CD4-positive, alpha-beta T cell treated with Interleukin-10 for 1 hour (primary cell): ENCODE results near the gene FAM43A.

Source experiments
- DNase-seq: peaks from one replicate; pipeline ENCODE4 v3.0.0-alpha.2; 2020

FAM43A gene, protein sequence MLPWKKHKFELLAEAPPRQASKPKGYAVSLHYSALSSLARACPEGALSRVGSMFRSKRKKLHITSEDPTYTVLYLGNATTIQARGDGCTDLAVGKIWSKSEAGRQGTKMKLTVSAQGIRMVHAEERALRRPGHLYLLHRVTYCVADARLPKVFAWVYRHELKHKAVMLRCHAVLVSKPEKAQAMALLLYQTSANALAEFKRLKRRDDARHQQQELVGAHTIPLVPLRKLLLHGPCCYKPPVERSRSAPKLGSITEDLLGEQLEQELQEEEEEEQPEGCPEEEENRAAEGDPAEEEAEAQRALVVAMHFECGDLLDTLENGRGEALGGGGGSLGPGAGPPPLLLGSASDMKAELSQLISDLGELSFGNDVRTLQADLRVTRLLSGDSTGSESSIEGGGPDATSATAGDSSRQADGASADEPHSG

DNA sequence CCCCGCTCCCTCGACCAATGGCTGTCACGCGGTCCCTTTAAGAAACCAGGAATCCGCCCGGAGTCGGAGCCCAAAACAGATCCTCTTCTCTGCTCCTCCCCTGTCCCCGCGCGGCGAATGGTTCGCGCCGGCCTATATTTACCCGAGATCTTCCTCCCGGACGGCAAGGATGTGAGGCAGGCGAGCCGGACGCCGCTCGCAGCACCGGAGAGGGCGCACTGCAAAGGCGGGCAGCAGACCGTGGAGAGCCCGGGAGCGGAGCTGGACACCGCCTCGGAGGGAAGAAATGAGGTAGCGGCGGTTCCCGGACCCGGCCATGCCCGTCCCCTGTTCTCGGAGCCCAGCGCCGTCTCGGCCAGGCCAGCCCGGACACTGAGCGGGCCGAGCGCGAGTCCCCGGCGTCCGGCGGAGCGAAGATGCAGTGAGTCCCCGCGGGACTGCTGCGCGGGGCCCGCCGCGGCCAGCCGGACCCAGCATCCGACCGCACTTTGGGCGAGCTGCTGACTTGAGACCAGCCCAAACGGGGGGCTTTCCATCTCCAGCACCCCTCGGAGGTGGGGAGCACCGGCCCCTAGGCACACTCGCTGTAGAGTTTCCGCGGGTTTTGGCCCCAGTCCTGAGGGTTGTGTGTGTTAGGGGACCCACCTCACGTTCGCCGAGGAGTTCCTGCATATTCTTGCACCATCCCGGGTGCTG is at the start of gene FAM43A:
FAM43A (plus strand) TSS at position 166 of the 696 bp plus-strand sequence. CDS start 944 bp downstream, outside the sequence.
- DNase-seq, result peak; percentile 88

DNA sequence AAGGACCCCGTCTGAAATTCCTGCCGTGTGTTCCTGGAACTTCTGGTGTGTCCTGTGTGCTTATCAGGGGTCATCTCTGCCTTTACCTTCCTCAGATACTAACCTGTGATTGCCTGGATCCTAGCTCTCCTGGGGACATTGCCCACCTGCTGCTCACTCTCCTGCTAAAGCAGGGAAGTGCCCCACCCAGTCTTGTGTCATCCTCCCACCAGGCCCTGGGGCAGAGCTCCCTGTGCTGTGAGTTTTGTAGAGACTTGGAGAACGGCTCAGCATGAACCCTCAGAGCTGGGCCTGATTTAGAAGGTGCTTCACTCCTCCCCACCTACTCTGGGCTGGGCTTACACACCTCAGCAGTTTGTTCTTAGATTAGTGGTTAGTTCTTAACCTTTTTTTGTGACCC is 48.6 kb upstream of the FAM43A start:
- DNase-seq, result no peak

DNA sequence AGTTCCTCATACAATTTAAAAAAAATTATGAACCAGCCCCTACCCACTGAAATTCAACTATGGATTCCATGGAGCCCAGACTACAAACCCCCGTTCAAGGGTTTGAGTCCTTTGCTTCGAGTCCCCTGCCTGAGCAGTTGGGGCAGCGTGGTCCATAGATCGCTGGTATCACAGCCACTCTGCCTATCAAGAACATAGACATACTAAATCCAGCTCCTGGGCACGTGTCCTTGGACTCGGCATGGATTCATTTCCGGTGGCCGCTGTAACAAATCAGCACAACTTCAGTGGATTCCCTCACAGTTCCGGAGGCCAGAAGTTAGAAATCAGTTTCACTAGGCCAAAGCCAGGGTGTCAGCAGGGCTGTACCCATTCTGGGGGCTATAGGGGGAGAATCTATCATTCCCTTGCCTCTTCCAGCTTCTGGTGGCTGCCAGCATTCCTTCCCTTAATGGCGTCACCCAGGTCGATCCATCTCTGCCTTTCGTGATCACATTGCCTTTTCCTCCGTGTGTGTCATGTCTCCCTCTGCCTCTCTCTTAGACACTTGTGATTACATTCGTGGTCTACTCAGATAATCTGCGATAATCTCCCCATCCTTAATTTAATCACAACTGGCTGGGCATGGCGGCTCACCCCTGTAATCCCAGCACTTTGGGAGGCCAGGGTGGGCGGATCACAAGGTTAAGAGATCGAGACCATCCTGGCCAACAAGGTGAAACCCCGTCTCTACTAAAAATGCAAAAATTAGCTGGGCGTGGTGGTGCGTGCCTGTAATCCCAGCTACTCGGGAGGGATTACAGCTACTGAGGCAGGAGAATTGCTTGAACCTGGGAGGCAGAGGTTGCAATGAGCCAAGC is 47.9 kb upstream of the FAM43A start:
- DNase-seq, result no peak

DNA sequence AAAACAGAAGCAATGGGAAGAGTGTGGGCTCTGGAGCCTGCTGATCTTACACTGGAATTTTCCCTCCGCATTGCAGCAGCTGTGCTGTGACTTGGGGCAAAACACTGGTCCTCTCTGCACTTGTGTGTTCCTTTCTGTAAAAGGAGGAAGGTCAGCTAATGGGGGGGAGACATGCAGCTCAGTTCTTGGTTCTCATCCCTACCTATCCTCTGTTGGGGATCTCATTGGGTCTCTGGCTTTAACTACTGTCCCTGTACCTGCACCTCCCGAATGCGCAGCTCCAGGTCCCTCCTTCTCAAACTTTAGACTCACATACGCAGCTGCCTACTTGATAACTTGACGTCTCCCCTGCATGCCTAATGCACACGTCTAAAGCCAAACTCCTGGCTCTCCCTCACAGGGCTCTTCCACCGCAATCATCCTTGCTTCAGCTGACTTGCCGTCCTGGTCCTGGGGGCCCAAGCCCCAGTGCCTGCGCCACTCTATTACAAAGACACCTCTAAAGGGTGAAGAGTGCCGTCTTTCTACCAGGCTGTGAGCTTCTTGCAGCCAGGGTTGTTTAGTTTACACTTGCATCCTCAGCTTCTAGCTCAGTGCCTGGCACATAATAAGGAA is 46.6 kb upstream of the FAM43A start:
- no peak for DNase-seq

DNA sequence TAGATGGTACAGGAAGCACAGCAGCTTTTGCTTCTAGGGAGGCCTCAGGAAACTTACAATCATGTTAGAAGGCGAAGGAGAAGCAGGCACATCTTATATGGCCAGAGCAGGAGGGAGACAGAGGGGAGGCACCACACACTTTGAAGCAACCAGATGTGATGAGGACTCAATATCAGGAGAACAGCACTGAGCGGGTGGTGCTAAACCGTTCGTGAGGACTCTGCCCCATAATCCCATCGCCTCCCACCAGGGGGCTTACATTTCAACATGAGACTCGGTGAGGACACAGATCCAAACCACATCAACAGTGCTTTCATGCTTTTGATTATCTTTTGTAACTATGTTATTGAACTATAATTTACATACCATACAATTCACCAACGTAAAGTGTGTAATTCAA is 44.9 kb upstream of the FAM43A start:
- DNase-seq, result peak; percentile 38

DNA sequence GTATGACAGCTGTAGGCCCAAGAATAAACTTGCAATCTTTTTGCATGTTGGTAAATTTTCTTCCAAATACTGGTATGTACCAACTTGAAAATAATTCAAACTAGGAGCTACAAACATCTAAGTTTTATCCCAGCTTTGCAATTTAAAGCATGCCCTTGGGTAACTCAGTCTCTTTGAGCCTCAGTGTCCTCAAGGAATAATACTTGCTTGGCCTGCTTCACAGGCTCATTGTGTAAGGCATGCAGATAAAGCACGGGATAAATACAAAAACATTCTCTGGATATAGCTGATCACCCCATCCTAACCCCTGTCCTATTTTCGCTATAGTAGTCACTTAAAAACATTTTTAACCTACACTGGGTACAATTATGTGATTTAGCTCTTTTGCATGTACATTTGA is 42.9 kb upstream of the FAM43A start:
- no peak for DNase-seq

DNA sequence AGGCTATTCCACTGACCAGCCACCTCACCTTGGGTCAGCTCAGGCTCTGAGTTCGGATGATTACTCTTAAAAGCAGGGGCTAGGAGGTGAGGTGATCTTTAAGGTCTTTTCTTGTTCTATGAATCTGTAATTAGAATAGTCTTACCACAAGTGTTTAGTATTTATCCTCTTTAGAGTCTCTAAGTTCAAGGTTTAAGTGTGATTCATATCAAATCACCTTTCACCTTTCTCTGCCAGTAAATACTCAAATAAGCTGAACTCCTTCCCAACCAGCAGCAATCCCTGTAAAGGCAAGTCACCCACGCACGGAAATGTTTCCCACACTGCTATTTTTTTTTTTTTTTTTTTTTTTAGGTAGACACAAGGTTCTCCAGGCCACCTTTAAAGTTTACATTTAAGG is 37.9 kb upstream of the FAM43A start:
- no peak for DNase-seq

DNA sequence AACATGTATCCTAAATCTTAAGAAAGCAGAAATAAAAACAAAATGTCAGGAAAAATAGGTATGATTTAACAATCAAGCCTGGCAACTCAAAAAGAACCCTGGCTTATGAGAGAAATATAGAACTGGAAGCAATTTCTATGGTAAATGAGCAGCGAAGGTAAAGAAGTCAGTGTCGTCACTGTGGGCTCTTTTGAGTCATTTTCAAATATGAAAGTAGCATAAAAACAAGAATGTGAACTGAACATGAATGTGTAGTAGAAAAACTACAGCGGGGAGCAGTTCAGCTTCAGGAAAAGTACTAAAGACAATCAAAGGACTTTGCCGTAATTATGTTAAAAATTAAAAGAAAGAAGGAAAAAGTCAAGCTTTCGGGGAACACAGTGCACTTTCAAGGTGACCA is 31.2 kb upstream of the FAM43A start:
- DNase-seq, result no peak

DNA sequence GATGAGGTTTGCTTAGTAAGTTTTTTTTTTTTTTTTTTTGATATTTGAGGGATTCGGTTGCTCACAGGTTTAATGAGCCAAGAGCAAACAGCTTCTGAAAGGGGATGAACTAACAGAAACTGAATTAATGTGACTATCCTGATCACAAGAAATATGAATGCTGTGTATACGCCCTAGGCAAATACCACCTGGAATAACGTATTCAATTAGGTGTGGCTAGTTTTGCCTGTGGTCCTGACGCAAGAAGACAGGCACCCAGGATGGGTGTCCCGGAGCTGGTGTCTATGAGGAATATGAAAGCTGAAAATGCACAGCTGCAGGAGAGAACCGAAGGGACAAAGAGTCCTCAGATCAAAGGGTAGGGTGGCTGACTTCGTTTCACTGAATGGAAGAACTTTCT is 28.2 kb upstream of the FAM43A start:
- DNase-seq, result no peak

DNA sequence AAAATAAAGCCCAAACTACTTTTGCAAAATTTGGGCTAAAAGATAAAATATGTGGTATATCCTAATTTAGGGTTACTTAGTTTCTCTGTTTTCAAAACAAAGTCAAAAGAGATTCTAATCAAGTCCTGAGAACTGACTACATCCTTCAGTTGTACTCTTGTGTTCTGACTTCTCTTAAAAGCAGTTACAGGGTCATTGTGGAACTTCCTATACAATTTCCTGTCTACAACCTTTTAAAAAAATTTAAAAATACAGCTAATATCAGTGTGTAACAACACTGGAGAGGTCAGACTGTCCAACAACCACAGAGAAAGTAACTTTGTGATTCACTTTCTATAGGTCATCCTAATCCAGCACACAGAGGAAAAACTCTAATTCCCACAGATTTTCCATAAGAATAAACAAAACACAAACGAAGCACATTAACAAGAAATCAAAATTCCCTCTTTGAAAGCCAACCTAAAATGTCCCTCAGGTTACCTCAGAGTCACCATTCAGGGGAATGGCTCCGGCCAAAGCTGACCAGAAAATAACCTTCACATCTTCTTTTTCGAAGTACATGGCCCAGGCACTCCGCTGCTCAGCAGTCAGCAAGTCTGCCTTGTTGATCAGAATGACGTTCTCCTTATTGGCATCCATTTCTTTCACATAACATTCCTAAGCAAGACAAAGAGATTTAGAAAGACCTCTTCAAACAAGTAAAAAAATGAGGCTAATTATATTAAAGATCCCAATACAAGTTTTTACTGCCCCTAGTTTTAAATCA is 27.0 kb upstream of the FAM43A start:
- DNase-seq, result no peak

DNA sequence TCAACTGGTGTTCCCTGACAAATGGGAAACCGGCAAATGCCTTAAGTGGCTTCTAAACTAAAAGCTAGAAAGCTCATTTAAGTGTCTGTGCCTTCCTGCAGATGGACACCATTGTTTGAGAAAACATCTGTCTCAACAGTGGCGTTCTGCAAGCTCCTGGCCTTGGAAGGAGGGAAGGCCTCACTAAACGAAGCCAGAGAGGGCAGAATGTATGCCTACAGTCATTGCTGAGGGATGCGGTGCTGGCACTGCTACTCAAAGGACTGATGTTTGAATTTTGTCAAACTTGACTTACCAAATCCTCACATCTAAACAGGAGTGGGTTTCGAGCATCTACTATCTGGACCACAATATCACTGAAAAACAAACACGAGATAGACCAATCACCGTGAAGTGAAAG is 25.9 kb upstream of the FAM43A start:
- DNase-seq, result no peak

DNA sequence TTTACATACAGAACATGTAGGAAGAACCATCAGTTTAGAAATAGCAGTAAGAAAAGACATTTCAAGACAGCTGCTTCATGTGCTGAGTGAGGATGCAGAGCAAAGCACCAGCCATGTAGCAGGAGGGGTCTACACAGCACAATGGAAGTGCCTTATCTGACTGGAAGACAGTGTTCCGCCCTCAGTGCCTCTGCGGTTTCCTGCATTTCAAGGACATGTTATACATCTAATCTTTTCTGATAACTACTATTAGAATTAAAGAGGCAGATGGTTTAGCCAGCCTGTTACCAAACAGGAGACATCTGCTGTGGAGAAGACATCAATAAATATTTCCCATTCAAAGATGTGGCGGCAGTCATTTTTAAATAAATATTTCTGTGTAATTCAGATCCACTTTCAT is 24.3 kb upstream of the FAM43A start:
- no peak for DNase-seq

DNA sequence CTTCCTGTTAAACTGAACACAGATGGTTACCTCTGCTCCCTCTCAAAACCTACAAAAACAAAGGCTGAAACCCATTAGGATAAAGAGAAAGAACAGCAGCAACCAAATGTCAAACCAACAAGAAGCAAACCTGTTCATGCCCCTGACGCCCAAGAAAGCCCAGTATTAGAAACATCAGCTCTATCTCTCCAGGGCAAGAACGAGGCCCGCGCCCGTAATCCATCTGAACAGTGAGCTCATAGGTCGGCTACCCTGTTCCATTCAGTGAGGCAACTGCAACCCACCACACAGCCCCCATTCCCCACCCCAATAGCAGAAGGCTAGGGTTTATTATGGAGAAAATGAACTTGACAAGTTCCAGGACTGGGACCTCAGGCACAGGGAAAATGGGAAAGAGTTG is 23.7 kb upstream of the FAM43A start:
- DNase-seq, result no peak

DNA sequence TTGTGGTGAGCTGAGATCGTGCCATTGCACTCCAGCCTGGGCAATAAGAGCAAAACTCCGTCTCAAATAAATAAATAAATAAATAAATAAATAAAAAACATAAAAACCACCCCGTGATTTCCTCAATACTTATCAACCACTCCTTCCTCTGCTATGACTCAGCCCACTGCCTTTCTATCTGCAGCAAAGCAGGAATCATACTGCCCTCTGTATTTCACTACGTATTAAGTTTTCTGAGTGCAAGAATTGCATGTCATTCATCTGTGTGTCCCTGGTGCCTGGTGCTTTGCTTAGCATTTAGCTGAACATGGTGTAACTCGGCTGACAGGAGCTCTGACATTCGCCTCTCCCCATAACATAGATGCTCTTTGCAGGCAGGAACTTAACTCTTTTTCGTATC is 20.8 kb upstream of the FAM43A start:
- DNase-seq, result no peak

DNA sequence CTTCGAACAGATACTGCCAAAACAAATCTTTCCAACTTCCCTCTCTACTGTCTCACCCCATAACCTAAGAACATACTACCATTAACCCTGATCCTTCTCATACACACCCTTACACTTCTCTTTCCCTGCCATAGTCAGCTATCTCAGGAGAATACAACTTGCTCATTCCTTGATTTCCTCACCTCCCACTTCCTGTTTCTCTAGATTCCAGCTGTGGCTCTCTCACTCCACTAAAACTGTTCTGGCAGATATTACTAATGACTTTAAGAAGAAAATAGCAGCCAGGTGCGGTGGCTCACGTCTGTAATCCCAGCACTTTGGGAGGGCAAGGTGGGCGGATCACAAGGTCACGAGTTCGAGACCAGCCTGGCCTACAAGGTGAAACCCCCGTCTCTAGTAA is 18.3 kb upstream of the FAM43A start:
- DNase-seq, result no peak

DNA sequence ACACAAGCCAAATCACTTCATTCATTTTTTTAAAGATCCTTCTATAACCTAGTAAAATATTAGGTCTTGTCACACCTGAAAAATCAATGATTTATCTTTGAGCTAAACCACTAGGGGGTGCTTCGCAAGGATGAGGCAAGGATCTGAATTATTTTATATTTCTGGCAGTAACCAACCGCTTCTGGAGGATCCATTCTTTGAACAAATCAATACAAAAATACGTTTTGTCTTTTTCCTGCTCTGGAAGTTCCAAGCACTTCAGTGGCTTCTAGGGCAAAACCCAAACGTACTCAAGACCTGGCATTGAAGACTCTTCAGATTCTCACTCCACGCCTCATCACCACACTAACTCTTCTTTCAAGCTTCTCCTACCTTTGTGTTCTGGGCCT is 14.2 kb upstream of the FAM43A start:
- peak; percentile 68 for DNase-seq

DNA sequence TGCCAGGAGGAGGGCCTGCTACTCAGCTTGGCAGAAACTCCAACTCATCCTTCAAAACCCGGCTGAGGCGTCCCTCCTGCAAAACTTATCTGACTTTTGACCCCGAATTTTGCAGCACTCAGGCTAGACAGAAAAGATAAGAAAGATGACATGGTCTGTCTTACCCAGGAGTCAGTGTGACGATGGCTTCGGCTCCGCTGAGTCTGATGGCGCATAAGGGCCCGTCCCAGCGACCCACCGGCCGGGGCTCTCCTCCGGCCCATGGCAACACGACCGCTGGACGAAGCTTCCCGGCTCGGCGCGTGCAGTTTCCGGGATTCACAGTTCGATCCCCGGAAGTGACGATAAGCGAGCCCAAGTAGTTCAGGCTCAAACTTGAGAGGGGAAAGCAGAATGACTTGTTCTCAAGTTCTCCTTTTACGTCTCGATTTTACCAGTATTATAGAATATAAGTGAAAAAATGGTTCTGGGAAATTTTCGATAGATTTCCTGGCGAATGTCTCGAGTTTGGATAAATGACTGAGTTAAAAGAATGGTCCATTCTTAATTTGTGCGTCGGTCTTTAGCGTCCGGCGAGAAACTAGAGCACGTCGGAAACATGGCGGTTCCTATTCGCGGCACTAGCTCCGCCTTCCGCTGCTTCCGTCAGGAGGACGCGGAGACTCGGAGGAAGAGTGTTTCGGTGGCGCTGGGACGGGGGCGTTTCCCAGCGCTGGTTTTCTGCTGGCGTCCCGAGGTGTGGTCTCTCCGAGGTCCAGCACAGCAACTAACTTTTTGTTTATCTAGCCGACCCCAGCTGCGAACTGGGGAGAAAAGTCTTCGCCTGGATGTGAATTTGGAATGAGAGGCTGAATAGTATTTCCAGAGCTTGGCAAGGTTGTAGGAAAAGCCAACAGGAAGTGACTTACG is 13.5 kb upstream of the FAM43A start, which contains the start of gene LSG1:
LSG1 (minus strand) TSS at position 292 of the 909 bp plus-strand sequence; CDS start at position 263, 29 bp downstream.
- peak; percentile 93 for DNase-seq

DNA sequence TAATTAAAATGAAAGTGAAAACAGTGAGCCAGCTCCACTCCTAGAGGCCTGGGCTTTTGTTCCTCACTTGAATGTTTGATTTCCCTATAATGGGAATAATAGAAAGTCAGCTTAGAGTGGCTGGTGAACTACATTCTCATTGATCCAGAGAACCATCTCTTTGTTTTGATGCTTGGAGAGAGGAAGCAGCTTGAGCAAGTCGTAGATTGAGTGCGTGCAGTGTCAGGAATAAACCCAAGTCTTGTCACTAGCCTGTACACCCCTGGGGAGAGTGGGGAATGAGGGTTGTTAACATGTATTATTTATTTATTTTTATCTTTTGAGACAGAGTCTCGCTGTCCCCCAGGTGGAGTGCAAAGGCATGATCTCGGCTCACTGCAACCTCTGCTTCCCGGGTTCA is 12.8 kb upstream of the FAM43A start:
- DNase-seq, result no peak

DNA sequence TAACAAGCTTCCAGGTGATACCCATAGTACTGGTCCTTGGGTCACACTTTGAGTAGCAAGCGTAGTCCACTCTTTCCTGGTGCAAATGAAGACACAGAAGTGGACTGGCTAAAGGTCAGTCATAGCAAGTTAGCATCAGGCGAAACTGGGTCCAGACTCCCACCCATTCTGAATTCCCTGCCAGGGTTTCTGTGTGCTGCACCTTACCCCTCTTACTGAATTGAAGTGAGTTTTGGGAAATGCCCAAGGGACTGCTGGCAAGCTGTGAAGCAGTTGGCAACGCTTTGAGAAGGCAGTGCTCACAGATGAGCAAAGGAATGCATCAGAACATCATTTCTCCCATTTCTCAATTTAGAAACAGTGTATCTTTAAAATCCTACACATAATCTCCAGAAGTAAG is 11.9 kb upstream of the FAM43A start:
- no peak for DNase-seq

DNA sequence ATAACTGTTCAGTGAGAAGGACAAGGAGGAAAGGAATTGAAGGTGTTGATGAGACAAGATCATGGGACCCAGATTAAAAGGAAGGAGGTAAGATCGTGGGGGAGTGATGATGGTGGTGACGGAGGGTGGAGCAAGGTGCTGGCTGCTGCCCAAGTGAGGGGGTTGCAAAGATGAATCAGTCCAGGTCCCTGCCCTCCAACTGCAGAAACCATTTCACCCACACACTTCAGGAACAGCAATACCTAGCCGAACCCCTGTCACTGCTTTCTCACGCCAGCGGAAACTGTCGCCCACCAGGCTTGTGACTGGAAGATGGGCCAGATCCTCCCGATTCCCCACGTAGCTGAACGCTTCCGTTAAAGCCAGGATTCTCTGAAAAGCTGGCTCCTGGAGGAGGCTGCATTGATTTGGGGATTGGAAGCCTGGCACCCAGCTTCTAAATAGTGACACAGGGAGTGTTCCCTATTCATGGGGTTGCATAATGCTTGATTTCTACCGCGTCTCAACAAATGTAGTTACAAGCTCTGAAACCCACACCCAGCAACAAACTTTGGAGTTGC is 10.5 kb upstream of the FAM43A start:
- no peak for DNase-seq

DNA sequence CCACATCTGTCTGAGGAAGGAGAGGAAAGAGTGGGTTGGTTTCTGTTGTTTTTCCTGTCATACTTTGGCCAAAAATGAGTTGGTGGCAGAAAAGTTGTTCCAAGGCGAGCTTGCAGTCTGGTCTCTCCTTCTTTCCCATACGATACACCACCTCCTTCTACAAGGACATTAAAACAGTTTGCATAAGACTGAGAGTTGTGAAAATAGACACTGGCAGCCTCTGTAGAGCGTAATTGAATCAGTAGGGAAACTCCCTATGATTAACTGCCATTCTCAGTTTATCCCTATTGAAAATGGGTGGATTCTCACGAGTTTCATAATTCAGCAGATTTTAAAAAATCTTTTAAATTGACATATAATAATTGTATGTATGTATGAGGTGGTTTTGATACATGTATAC is 10.0 kb upstream of the FAM43A start:
- DNase-seq, result no peak
